Keratinocyte (primary cell): ENCODE measurements around the gene PTPRD. TPM values are rescaled to one million over a fixed set of nuclear protein-coding genes. Genes with fewer than 3 reads are reported as not detected.

Experiments used
- DNase-seq: peaks from one replicate; pipeline ENCODE4 v3.0.0-alpha.2; 2011; ENCODE audit warnings: low read depth, missing footprints, low spot score
- FAIRE-seq: peaks from 2 replicates; lab custom pipeline; 2011; peaks lifted over from hg19 to GRCh38; lab: Jason Lieb, UNC
- H2AFZ ChIP-seq: 2 replicates; pipeline ENCODE4 v1.6.0; 2012; ENCODE audit warnings: low read length, control low read depth, inconsistent platforms; ENCODE audit not compliant: control insufficient read depth
- H3K27ac ChIP-seq: 2 replicates; pipeline ENCODE4 v1.5.1; 2011; ENCODE audit warnings: low read length; ENCODE audit not compliant: control insufficient read depth, insufficient read depth
- H3K27me3 ChIP-seq: 3 replicates; pipeline ENCODE4 v1.6.0; 2011; ENCODE audit warnings: low read length; ENCODE audit not compliant: control insufficient read depth, insufficient read depth; ENCODE audit errors: extremely low read depth
- H3K36me3 ChIP-seq, 2 experiments: 2 replicates in 1 of 2; 3 replicates in 1 of 2; pipeline ENCODE4 v1.5.1; 2011; ENCODE audit warnings: low read length in 2 of 2, mild to moderate bottlenecking in 1 of 2; ENCODE audit not compliant: control insufficient read depth in 2 of 2, insufficient read depth in 2 of 2; ENCODE audit errors: extremely low read depth in 1 of 2
- H3K4me1 ChIP-seq: 3 replicates; pipeline ENCODE4 v1.5.1; 2011; ENCODE audit warnings: low read length; ENCODE audit not compliant: control insufficient read depth, insufficient read depth; ENCODE audit errors: extremely low read depth
- H3K4me2 ChIP-seq: 3 replicates; pipeline ENCODE4 v1.6.0; 2011; ENCODE audit warnings: low read depth, low read length; ENCODE audit not compliant: control insufficient read depth, insufficient read depth; ENCODE audit errors: extremely low read depth
- H3K4me3 ChIP-seq, 3 experiments: fragments of 200-600 bp in 1 of 3; sonication (generic) in 1 of 3; 2 replicates in 2 of 3; 3 replicates in 1 of 3; pipeline ENCODE4 v1.5.1; 2011 to 2016; ENCODE audit warnings: low read length in 3 of 3, mild to moderate bottlenecking in 3 of 3, control low read depth in 2 of 3, inconsistent platforms in 1 of 3, low read depth in 1 of 3, mixed read lengths in 1 of 3, mixed run types in 1 of 3, moderate library complexity in 1 of 3; ENCODE audit not compliant: control insufficient read depth in 2 of 3, insufficient read depth in 2 of 3; ENCODE audit errors: extremely low read depth in 1 of 3
- H3K79me2 ChIP-seq: 2 replicates; pipeline ENCODE4 v1.6.0; 2012; ENCODE audit warnings: low read length; ENCODE audit not compliant: control insufficient read depth, insufficient read depth
- H3K9ac ChIP-seq: 3 replicates; pipeline ENCODE4 v1.6.0; 2011; ENCODE audit warnings: low read length; ENCODE audit not compliant: control insufficient read depth, insufficient read depth; ENCODE audit errors: extremely low read depth
- H3K9me1 ChIP-seq: 3 replicates; pipeline ENCODE4 v1.6.0; 2011; ENCODE audit warnings: low read length; ENCODE audit not compliant: control insufficient read depth, insufficient read depth; ENCODE audit errors: extremely low read depth
- H3K9me3 ChIP-seq: 2 replicates; pipeline ENCODE4 v1.5.1; 2012; ENCODE audit warnings: low read depth, low read length; ENCODE audit not compliant: control insufficient read depth
- H4K20me1 ChIP-seq: 3 replicates; pipeline ENCODE4 v1.6.0; 2011; ENCODE audit warnings: low read length; ENCODE audit not compliant: control insufficient read depth, insufficient read depth; ENCODE audit errors: extremely low read depth
- EZH2 ChIP-seq: IDR thresholded peaks from one replicate; pipeline ENCODE4 v1.6.1; 2012; ENCODE audit warnings: inconsistent platforms, mild to moderate bottlenecking, low read length, moderate library complexity
- dilution Hi-C: fragments of 300-500 bp; cut with MboI; formaldehyde crosslinking; loops from one replicate; pipeline ENCODE4 v1.7.0; 2020; ENCODE audit warnings: low sequenced_read_pairs; ENCODE audit not compliant: extremely low pct_ligation_motif_present
- polyA plus RNA-seq, 5 experiments: library from polyadenylated mRNA; depleted of rRNA in 3 of 5; stranded (reverse) in 3 of 5; stranded (forward) in 1 of 5; unstranded in 1 of 5; fragments of >200 nt; gene quantifications; 1 replicate in 1 of 5; 2 replicates in 3 of 5; 3 replicates in 1 of 5; pipeline versions ENCODE4 v1.2.1 to v1.2.3, GENCODE V29; 2011 to 2012; ENCODE audit warnings: missing spikeins in 2 of 5, low read depth in 1 of 5, low replicate concordance in 1 of 5
- TF ChIP-seq, protein P1 (sequence below), 3 experiments: IDR thresholded peaks in 1 of 3; conservative IDR thresholded peaks in 1 of 3; optimal IDR thresholded peaks in 1 of 3; 2 replicates in 2 of 3; 3 replicates in 1 of 3; pipeline versions ENCODE3 to v1.5.1; 2011; ENCODE audit warnings: low read length in 3 of 3, mild to moderate bottlenecking in 3 of 3, moderate library complexity in 2 of 3, control low read depth in 1 of 3, inconsistent platforms in 1 of 3; ENCODE audit not compliant: insufficient read depth in 2 of 3; ENCODE audit errors: extremely low read depth in 1 of 3

Gene PTPRD
- polyA plus RNA-seq, 1 donor (not counting 4 experiments of a cell fraction or from before 2014, with no cell fraction given), result 0.10 TPM

DNA sequence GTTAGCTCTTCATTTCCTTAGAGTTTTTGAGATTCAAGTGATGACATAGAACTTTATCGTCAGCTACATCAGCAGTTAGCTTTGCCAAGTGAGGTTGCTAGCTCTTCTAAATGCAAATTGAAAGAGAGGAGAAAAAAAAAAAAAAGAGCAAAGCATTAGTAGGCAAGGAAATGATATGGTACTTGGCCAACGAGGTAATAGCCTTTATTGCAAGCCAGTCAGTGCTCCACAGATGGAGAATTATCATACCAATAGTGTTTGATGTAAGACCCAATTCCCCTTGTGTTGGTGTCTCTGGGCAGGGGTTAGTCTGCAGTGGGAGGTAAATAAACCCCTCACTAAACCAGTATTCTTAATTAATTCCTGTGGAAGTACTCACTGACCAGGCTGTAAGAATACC lies 992.1 kb downstream of the PTPRD start:
- Histone ChIP-seq H3K9me1 (no peaks in the 10 kb centered on the region), H2AFZ (no peak overlapping the region), H3K4me2 (no peak overlapping the region), H3K27ac (no peak overlapping the region), H4K20me1 (no peaks in the 10 kb centered on the region), H3K79me2 (no peaks in the 10 kb centered on the region), H3K9ac (no peak overlapping the region), H3K4me1 (no peaks in the 10 kb centered on the region), H3K4me3 (no peak overlapping the region), H3K9me3 (no peaks in the 10 kb centered on the region), H3K36me3 (no peaks in the 10 kb centered on the region), H3K27me3 (no peaks in the 10 kb centered on the region)
- no peak for DNase-seq
- no peak for TF ChIP-seq EZH2
- TF ChIP-seq, protein P1, sequence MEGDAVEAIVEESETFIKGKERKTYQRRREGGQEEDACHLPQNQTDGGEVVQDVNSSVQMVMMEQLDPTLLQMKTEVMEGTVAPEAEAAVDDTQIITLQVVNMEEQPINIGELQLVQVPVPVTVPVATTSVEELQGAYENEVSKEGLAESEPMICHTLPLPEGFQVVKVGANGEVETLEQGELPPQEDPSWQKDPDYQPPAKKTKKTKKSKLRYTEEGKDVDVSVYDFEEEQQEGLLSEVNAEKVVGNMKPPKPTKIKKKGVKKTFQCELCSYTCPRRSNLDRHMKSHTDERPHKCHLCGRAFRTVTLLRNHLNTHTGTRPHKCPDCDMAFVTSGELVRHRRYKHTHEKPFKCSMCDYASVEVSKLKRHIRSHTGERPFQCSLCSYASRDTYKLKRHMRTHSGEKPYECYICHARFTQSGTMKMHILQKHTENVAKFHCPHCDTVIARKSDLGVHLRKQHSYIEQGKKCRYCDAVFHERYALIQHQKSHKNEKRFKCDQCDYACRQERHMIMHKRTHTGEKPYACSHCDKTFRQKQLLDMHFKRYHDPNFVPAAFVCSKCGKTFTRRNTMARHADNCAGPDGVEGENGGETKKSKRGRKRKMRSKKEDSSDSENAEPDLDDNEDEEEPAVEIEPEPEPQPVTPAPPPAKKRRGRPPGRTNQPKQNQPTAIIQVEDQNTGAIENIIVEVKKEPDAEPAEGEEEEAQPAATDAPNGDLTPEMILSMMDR (optimal IDR thresholded peaks at IDR 0.05 in 1 of 3, IDR thresholded peaks at IDR 0.05 in 1 of 3, conservative IDR thresholded peaks at IDR 0.05 in 1 of 3; ENCODE audit: extremely low read depth in 1 of 3, insufficient read depth in 2 of 3, low read length in 3 of 3), result no peak
- FAIRE-seq, result no peak
- dilution Hi-C loops, result no loop called here

DNA sequence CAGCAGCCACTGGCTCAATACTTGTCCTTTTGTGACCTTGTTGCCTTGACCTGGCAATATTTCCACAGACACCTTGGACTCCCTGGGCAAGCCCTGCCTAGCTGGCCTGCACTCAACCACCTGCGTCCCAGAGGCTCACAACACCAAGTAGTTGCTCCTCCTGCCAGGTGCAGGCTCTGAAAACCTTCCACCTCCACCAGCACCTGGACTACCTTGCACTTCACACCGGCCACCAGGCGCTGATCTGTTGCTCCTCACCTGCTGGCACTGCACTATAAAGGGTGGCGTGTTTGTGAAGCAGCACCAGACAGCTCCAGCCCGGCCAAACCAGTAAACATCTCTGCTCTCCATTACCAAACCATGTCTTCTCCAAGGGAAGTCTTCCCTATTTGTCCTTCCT lies 997.7 kb downstream of the PTPRD start:
- H3K27ac ChIP-seq, result no peak overlapping the region
- no peak overlapping the region for H3K4me3 ChIP-seq
- no peaks in the 10 kb centered on the region for H3K36me3 ChIP-seq
- no peak for TF ChIP-seq EZH2
- TF ChIP-seq, protein P1 (optimal IDR thresholded peaks at IDR 0.05 in 1 of 3, IDR thresholded peaks at IDR 0.05 in 1 of 3, conservative IDR thresholded peaks at IDR 0.05 in 1 of 3; ENCODE audit: extremely low read depth in 1 of 3, insufficient read depth in 2 of 3, low read length in 3 of 3), result no peak
- no peaks in the 10 kb centered on the region for H3K79me2 ChIP-seq
- no peaks in the 10 kb centered on the region for H3K27me3 ChIP-seq
- no peaks in the 10 kb centered on the region for H3K9me1 ChIP-seq
- no peak overlapping the region for H2AFZ ChIP-seq
- DNase-seq, result no peak
- FAIRE-seq, result no peak
- dilution Hi-C loops, result no loop called here
- no peak overlapping the region for H3K4me2 ChIP-seq
- no peaks in the 10 kb centered on the region for H4K20me1 ChIP-seq
- no peaks in the 10 kb centered on the region for H3K9me3 ChIP-seq
- no peaks in the 10 kb centered on the region for H3K4me1 ChIP-seq
- H3K9ac ChIP-seq, result no peak overlapping the region
